Right renal cortex interstitium (tissue), 3 donors: ENCODE data around the gene PSMD11. TPM values are rescaled to one million over a fixed set of nuclear protein-coding genes. Genes with fewer than 3 reads are reported as not detected.
A peak's percentile ranks its signal among the peaks of the same experiment; 100 is the strongest.

Source experiments
- DNase-seq, 3 donors: peaks; one replicate each; pipeline ENCODE4 v3.0.0-alpha.2; 2013; ENCODE audit warnings: low read depth in 3 of 3, low spot score in 2 of 3
- polyA plus RNA-seq, 3 donors: library from polyadenylated mRNA; unstranded; fragments of 120-200 nt; gene quantifications; one replicate each; pipeline ENCODE4 v1.2.1, GENCODE V29; 2013; ENCODE audit not compliant: insufficient read length in 3 of 3

PSMD11 gene
- polyA plus RNA-seq, 3 donors: 97.4 to 110 (median 109) TPM

DNA sequence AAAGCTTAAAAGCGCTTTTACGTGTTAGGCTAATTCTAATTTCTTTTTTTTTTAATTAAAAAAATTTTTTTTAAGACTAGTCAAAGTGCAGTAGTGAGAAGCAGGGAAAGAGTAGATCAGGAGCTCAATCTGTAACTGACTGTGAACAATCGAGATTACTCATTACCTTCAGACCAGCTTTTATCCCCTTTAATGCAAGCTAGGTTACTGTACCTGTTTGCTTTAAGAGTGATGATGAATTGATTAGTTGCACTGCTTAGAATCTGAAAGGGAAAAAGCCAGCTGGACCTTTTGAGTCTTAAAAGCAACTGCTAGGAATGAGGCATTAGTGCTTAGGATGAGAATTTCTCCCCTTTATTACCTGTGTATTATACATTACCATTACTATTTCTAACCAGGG lies 19.0 kb downstream of the PSMD11 start:
- DNase-seq: no peak

DNA sequence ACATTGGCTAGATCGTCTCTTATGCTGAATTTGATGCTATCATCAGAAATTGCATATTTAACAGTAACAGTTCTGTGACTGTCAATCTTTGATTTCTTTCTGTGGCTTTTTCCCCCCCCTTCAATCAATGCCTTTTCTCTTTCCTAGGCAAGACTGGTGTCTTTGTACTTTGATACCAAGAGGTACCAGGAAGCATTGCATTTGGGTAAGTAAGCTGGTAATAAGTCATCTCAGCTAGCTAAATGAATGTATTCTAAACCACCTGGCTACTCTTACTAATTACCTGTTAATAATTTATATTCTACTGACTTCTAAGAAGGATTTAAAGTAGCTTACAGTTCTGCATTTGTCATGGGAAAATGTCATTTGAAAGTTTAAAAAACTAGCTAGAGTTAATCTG lies 20.1 kb downstream of the PSMD11 start:
- no peak for DNase-seq

DNA sequence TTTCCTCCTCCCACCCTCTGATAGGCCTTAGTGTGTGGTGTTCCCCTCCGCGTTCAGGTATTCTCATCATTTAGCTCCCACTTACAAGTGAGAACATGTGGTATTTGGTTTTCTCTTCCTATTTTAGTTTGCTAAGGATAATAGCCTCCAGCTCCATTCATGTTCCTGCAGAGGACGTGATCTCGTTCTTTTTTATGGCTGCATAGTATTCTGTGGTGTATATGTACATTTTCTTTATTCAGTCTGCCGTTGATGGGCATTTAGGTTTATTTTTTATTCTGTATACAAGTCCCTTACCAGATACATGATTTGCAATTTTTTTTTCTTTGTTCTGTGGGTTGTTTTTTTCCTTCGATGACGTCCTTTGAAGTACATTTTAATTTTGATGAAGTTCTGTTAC lies 23.6 kb downstream of the PSMD11 start:
- DNase-seq: no peak

DNA sequence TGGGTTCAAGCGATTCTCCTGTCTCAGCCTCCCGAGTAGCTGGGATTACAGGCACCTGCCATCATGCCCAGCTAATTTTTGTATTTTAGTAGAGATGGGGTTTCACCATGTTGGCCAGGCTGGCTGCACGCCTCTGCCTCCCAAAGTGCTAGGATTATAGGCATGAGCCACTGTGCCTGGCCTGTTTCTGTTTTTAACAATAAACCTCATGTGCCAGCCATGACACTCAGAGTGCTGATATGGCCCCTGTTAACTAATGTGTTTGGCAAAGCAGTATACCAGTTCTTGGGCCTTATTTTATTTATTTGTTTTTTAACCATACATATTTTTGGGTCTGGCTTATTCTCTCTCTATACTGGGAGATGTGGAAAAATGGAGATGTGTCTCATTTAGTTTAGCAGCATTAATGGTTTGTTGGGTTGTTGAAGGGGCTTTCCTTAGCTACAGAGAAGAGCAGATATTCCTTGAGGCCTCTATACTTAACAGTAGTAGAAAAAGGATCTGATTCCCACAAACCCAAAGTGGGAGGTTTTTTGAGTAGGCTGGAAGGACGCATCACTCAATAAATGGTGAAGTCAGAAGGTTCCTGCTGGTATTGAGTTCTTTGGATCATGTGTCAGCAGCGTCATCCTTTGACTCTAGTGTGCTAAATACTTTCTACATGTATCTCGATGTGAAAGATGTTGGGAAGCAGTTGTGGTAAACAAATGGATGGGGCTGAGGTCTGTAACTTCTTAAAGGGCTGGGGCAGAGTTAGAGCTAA lies 26.3 kb downstream of the PSMD11 start:
- DNase-seq: no peak

DNA sequence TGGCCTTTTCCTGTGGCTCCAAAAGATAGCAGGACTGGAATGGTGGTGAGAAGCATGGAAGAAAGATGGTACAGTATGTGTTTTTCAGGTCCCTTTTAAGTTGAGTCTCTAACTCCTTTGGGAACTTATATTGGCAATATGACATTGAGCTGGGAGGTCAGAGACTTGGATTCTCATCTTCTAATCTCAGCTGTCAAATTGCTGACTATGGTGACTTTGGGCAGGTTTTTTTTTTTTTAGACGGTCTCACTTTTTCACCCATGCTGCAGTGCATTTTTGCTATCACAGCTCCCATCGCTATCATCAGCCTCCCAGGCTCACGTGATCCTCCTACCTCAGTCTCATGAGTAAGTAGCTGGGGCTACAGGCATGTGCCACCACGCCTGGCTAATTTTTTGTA lies 27.3 kb downstream of the PSMD11 start:
- no peak for DNase-seq

DNA sequence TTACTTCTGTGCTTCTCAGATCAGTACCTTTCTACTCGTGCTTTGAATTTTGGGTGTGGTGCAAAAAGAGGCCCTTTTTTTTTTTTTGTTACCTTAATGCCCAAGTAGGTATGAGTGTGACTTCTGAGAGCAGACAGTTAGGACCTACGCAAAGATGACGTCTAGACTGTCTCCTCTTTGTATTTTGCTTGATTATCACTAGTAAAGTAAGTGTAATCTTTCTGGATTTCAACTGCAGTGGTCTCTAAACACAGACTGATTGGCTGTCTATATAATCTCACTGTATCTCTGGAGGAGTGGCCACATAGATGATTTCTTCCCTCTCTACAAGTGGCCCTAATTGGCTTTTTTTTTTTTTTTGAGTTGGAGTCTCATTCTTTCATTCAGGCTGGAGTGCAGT lies 30.9 kb downstream of the PSMD11 start:
- DNase-seq: no peak

DNA sequence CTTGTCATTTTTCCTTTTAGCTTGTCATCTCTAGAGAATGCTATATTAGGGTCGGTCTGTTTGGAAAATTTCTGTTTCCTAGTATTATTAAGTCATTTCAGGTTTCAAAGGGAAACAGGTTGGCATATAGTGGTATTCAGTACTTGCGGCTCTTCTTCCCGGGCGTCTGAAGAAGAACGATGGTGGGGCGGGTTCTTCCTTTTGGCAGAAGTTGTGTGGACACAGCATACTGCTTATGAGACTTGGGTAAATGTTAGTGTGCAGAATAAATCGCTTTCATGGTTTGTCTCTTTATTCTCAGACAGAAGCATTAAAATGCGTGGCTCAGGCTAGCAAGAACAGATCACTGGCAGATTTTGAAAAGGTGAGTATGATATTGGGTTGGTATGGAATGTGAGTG lies 32.9 kb downstream of the PSMD11 start:
- DNase-seq: no peak

DNA sequence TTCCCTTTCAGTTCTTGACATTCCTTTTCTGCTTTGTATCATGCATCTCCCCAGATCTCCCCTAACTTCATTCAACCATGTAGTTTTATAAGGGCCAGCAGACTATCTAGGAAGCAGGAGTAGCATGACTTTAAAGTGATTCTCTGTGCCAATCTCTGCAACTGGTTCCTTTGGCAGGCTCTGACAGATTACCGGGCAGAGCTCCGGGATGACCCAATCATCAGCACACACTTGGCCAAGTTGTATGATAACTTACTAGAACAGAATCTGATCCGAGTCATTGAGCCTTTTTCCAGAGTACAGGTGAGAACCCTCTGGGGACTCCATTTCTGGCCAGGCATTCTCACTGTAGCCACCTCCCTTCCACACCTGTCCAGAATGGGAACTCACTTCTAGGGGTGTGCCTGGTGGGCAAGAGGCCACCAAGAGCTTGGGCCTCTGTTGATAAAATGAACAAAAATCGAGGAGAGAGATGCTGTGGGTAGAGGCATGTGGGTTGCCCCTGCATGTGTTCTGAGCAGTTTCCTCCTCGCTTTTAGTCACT lies 34.8 kb downstream of the PSMD11 start:
- DNase-seq: no peak

DNA sequence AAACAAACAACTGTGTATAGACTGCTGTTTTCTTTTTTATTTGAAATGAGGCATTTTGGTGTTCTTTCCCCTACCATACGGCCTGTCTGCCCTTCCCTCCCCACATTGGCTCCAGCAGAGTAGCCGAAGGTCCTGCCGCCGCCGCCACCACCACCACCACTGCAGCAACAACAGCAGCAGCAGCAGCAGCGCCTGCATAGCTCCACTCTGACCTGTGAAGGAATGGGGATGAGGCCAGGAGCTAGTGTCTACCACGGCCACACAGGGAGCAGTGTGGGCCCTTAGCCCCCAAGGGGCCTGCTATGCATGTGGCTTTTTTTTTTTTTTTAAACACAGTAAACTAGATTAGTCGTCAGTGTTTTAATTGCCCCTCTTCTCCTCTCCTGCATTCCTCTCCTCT lies 36.9 kb downstream of the PSMD11 start:
- DNase-seq: no peak

DNA sequence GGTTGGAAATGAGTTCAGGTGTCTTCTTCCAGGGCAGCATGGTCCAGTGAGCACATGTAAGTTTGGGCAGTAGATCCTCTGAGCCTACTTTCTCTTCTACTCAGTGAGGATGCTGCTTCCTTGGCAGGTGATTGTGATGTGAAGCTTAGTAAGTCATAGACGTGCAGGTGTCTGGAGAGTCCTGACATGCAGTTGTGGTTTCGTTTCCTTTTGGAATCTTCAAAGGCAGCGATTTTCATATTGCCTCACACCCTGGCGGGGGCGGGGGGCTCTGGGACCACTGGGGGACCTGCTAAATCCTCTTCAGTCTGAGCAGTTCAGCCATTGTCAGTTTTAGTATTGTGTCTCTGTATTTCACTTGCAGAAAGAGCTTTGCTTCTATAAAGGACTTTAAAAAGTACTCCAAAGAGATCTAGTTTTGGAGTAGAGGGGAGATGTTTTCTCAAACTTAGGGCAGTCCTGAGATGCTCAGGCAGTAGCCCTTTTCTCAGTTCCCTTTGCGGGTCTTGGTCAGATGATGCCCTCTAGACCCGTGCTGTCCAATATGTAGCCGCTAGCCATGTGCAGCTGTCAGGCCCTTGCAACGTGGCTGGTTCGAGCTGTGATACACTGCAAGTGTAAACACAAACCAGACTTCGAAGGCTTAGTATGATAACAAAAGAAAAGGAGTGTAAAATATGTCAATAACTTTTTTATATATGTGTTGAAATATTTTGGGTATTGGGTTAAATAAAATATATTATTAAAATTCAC lies 38.4 kb downstream of the PSMD11 start:
- no peak for DNase-seq

DNA sequence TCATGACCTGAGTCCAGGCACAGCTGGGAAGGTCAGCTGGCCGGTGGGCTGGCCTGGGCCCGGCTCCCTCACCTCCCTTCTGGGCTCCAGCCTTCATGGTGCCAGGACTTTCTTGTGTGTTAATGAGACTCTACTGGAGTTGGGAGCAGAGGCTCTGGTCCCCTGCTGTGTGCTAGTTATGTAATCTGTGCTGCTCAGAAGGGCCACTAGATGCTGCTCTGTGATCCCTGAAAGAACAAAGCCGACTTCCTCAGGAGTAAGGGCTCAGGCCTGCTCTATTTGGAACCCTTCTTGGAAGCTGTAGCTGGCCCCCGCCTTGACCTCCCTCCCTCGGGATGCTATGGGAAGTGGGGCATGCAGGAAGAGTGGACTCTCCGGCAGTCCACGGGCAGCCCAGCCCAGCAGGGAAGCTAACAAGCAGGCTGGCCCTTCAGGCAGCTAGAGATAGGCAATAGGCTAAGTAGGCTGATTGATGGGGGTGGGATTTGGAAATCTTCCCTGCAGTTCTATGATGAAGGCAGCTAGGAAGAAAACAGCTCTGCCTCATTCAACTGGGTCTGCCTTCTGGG lies 39.2 kb downstream of the PSMD11 start:
- DNase-seq: peak in 2 of 3 donors; percentile 71

DNA sequence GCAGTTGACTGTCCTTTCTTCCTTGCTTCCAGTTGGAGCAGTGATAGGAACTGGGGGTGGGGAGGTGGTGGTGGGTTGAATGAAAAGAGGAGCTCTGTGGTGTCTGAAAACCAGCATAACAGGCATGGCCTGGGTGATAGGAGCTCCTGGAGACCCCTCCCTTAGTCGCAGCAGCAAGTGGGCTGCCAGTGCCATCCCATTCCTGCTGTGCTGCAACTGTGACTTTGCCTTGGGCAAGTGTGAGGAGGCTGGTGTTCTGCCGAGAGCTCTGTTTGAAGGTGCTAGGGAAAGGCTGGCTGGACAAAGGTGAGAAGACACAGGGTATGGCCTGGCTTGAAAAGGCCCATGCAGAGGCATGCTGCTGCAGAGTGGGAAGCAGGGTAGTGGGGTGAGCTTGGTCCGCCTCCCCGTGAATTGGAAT lies 39.7 kb downstream of the PSMD11 start:
- DNase-seq: no peak

DNA sequence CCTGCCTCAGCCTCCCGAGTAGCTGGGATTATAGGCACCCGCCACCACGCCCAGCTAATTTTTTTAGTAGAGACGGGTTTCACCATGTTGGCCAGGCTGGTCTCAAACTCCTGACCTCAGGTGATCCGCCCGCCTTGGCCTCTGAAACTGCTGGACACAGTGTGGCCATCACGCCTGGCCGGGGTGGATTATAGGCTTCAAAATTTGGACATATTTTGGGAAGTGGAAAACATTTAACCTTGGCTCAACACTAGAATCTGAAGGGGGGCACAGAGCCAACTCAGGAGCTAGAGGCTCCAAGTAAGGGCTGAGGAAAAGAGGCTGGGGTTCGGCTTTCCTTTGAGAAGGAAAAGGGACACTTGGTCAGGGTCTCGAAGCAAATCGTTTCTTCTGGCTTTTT lies 40.3 kb downstream of the PSMD11 start:
- no peak for DNase-seq

DNA sequence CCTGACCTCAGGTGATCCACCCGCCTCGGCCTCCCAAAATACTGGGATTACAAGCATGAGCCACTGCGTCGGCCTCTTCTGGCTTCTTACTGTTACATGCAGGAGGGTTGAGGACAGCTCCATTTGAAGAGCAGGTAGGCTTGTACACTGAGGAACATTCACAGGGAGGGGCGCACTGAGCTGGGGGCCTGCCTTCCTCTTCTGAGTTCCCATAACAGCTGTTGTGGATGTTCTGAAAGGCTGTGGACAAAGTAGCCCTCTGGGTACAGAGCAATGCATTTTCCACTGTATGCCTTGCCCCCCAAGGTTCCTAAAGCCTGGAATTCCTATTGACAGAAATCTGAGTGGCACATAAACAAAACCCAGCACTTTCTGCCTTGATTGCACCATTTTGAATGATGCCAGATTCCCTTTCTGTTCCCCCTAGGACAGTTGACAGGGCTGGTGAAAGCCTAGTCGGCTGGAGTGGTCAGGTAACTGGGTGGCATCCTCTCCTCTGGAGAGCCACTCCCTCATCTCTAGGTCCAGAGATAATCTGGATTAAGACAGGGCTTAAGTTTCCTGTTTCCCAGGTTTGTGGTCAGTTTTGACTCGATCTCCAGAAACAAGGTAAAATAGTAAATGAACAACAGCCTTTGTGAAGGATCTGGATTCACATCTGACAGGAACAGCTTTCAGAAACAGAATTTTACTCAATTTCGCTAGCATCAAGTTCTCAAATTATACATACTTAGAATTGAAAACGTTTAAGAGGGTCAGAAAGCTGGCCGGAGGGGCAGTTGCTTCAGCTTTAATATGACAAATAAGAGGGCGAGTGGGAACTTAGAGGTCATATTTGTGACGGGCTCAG lies 41.2 kb downstream of the PSMD11 start:
- DNase-seq: no peak

DNA sequence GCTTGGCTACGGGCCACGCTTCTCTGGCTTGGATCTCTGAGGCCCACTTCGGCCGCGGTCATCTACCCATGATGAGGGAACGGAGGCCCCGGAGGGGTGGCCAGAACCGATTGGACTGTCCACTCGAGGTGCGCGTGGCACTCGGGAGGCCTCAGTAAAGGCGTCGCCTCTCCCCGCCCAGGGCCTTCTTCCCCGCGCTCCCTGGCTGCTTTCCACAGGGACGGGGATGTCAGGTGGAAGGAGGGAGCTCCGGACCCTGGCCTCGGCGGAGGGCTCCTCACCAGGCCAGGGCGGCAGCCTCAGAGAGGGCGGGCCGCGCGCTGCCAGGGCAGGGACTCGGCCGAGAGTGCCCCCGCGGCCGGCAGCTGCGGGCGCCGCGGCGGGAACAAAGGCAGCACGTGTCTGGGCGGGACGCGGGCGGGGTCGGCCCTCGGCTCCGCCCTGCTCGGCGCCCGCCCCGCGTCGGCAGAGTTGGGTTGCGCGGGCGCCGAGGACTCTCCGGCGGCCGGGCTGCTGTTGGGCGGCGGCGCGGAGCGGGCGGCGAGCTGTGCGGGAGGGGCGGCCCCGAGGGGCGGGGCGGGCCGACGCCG lies 41.9 kb downstream of the PSMD11 start:
- no peak for DNase-seq

DNA sequence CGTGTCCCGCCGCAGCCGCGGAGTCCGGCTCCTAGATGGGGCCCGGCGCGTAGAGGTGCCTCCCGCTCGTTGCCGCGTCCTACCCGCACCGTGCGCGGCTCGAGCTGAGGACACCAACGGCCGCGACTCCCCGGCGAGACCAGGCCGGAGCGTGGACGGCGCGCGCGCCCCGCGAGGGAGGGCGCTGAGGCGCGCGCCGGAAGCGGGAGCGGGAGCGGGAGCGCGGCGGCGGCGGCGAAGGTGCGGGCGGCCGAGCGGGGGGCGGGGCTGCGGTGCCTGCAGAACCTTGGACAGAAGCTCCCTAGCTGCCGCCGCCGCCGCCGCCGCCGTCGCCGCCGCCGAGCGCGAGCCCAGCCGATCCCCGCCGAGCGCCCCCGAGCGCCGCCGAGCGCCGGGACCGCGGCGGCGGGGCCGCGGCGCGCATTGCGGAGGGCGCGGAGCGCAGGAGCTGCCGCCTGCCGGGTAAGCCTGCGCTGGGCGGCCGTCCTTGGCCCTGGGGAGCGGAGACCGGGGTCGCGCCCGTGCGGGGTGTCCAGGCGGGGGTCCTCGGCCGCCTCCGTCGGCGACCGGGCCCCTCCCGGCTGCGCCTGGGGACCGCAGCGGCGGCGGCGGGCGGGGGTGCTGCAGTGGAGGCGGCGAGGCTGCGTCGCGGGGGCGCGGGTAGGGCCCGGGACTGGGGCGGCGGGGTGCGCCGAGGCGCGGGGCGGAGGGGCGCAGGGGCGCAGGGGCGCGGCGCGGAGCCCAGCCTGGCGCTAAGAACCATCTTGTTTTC lies 42.6 kb downstream of the PSMD11 start, which contains the start of gene CDK5R1:
Gene CDK5R1, plus strand, starts transcription at position 293 of the 772 bp plus-strand sequence. CDS start 628 bp downstream, outside the sequence.
- DNase-seq: no peak

DNA sequence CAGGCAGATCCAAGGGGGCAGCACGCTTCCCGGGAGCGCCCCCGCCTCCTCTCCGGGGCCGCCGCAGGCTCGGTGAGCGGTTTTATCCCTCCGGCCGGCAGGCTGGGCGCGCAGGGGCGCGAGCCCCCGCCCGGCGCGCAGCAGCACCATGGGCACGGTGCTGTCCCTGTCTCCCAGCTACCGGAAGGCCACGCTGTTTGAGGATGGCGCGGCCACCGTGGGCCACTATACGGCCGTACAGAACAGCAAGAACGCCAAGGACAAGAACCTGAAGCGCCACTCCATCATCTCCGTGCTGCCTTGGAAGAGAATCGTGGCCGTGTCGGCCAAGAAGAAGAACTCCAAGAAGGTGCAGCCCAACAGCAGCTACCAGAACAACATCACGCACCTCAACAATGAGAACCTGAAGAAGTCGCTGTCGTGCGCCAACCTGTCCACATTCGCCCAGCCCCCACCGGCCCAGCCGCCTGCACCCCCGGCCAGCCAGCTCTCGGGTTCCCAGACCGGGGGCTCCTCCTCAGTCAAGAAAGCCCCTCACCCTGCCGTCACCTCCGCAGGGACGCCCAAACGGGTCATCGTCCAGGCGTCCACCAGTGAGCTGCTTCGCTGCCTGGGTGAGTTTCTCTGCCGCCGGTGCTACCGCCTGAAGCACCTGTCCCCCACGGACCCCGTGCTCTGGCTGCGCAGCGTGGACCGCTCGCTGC lies 43.3 kb downstream of the PSMD11 start:
- DNase-seq: no peak

DNA sequence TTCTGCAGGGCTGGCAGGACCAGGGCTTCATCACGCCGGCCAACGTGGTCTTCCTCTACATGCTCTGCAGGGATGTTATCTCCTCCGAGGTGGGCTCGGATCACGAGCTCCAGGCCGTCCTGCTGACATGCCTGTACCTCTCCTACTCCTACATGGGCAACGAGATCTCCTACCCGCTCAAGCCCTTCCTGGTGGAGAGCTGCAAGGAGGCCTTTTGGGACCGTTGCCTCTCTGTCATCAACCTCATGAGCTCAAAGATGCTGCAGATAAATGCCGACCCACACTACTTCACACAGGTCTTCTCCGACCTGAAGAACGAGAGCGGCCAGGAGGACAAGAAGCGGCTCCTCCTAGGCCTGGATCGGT lies 43.9 kb downstream of the PSMD11 start:
- DNase-seq: no peak

DNA sequence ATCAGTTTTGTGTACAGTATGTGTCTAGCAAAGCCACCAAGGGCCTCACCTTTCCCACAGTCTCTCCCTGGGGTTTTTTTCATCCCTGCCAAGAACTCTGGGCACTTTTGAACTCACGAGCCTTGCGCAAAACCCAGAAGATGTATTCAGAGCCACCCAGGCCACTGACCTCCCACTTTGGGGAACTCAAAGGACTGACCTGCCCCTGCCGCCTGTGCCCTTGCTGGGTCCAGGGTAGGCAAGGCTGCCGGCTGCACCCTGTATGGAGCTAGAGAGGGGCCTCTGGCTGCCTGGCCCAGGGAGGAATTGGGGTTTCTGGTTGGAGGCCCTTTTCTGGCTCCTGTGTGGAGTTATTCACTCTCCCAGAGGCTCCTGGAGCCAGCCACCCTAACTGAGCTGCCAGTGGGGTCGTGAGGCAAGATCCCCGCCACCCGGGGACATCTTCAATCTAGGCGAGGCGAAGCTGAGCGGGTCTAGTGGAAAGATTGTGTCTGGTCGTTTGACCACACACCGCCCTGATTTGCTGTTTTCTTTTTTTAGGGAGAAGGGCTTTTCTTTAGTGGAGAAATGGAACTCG lies 44.4 kb downstream of the PSMD11 start:
- DNase-seq: no peak
